ENCODE results near the gene CALCR. TPM values are rescaled to one million over a fixed set of nuclear protein-coding genes. Genes with fewer than 3 reads are reported as not detected.

CALCR gene
- total and polyA plus RNA-seq, 2 of the 4 experiments (the other 2 are of a cell fraction), result not detected

DNA sequence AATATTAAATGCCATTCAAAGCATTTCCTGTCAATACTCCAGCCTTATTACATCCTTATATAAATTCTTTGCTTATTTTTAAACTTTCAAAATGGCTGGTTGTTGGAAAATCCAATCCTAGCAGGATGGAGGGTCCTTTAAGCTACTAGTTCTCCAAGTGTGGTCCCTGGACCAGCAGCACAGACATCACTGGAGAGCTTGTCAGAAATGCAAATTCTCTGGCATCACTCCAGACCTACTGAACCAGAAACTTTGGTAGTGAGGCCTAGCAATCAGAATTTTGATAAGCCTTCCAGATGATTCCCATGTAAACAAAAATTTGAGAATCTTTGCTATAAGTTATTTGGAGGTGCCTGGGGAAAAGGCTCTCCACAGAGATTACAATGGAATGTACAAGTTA is 43.8 kb downstream of the CALCR start:
- Histone ChIP-seq H4K91ac (ENCODE audit: insufficient read depth, low read depth, low read length) (no peak overlapping the region), H3K4me1 (ENCODE audit: control insufficient read depth, insufficient read depth, low read length) (no peaks in the 10 kb centered on the region), H4K5ac (ENCODE audit: low read depth, low read length) (no peak overlapping the region), H2BK5ac (ENCODE audit: low read depth, low read length, poor library complexity, severe bottlenecking) (no peak overlapping the region), H3K9me1 (ENCODE audit: insufficient read depth, low read length) (no peaks in the 10 kb centered on the region), H3K4ac (ENCODE audit: low read depth, low read length) (no peak overlapping the region), H2AK9ac (replicated peaks; ENCODE audit: low read depth, low read length, poor library complexity) (no peak overlapping the region), H3K14ac (replicated peaks; ENCODE audit: low read depth, low read length) (no peak overlapping the region), H2BK120ac (ENCODE audit: low read depth, low read length) (no peak overlapping the region), H3K56ac (ENCODE audit: extremely low read depth, insufficient read depth, low read length) (no peak overlapping the region), H2BK20ac (ENCODE audit: low read depth, low read length) (no peak overlapping the region), H2AFZ (replicated peaks; ENCODE audit: low read length, poor library complexity) (no peak overlapping the region), H4K8ac (ENCODE audit: low read depth in 2 of 2, low read length in 2 of 2) (no peak overlapping the region), H3K18ac (ENCODE audit: low read depth, low read length) (no peak overlapping the region), H3K36me3 (ENCODE audit: control insufficient read depth, insufficient read depth, low read length) (no peaks in the 10 kb centered on the region), H3K27me3 (ENCODE audit: control insufficient read depth, insufficient read depth, low read length) (no peaks in the 10 kb centered on the region), H3K23ac (ENCODE audit: low read depth, low read length) (no peak overlapping the region), H3K4me3 (ENCODE audit: insufficient read depth, low read depth, low read length) (no peak overlapping the region), H3K79me1 (ENCODE audit: low read depth in 1 of 2, low read length in 2 of 2) (no peaks in the 10 kb centered on the region), H4K20me1 (ENCODE audit: insufficient read depth, low read length) (no peaks in the 10 kb centered on the region), H2BK15ac (ENCODE audit: low read depth, low read length) (no peak overlapping the region), H3K27ac (ENCODE audit: insufficient read depth, low read length) (no peak overlapping the region), H3K9me3 (ENCODE audit: control insufficient read depth, insufficient read depth, low read length) (no peaks in the 10 kb centered on the region), H3K4me2 (ENCODE audit: low read depth, low read length) (no peak overlapping the region), H2AK5ac (ENCODE audit: low read depth, low read length) (no peak overlapping the region), H3K9ac (ENCODE audit: low read depth, low read length) (no peak overlapping the region)
- intact Hi-C loops (cut with micrococcal nuclease) (no loop called here), in situ Hi-C loops (cut with MboI; ENCODE audit: low sequenced_read_pairs) (no loop called here), dilution Hi-C loops (cut with HindIII; ENCODE audit: low sequenced_read_pairs, unreplicated experiment) (no loop called here)
- ChIA-PET POLR2A (ENCODE audit: unreplicated experiment) (no interaction called here), CTCF (no interaction called here)
- no peak for ATAC-seq (ENCODE audit: low read depth)
- no TSS peak for BruUV-seq (replicated peaks)
- TF ChIP-seq BHLHE40 (IDR thresholded peaks at IDR 0.05; ENCODE audit: low read depth, low read length) (no peak), FOS (IDR thresholded peaks at IDR 0.05; ENCODE audit: low read depth, low read length) (no peak), POLR2A (IDR thresholded peaks at IDR 0.05; ENCODE audit: low read depth, low read length) (no peak), MXI1 (IDR thresholded peaks at IDR 0.05; ENCODE audit: borderline replicate concordance, low read depth, low read length) (no peak), SMC3 (IDR thresholded peaks at IDR 0.05; ENCODE audit: low read depth, low read length) (no peak), CHD1 (IDR thresholded peaks at IDR 0.05; ENCODE audit: low read depth, low read length) (no peak), RAD21 (IDR thresholded peaks at IDR 0.05; ENCODE audit: low read length) (no peak), CEBPB (IDR thresholded peaks at IDR 0.05; ENCODE audit: low read depth, low read length) (no peak), NFE2L2 (IDR thresholded peaks at IDR 0.05; ENCODE audit: low read depth, low read length) (no peak), MAFK (IDR thresholded peaks at IDR 0.05; ENCODE audit: low read depth, low read length) (no peak)
- TF ChIP-seq, protein P1, sequence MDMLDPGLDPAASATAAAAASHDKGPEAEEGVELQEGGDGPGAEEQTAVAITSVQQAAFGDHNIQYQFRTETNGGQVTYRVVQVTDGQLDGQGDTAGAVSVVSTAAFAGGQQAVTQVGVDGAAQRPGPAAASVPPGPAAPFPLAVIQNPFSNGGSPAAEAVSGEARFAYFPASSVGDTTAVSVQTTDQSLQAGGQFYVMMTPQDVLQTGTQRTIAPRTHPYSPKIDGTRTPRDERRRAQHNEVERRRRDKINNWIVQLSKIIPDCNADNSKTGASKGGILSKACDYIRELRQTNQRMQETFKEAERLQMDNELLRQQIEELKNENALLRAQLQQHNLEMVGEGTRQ (IDR thresholded peaks at IDR 0.05; ENCODE audit: low read depth, low read length), result no peak
- TF ChIP-seq, protein P2, sequence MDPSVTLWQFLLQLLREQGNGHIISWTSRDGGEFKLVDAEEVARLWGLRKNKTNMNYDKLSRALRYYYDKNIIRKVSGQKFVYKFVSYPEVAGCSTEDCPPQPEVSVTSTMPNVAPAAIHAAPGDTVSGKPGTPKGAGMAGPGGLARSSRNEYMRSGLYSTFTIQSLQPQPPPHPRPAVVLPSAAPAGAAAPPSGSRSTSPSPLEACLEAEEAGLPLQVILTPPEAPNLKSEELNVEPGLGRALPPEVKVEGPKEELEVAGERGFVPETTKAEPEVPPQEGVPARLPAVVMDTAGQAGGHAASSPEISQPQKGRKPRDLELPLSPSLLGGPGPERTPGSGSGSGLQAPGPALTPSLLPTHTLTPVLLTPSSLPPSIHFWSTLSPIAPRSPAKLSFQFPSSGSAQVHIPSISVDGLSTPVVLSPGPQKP (IDR thresholded peaks at IDR 0.05; ENCODE audit: borderline replicate concordance, low read depth, low read length), result no peak
- DNase-seq, result no peak

All from IMR-90 (cell line).